Large intestine (tissue), 3 donors: ENCODE data around the gene ARHGEF4. TPM values are rescaled to one million over a fixed set of nuclear protein-coding genes. Genes with fewer than 3 reads are reported as not detected.

Experiments
- DNase-seq, 2 donors: peaks; one replicate each; pipeline versions ENCODE4 v3.0.0 to v3.0.0-alpha.2; 2013
- H3K27ac ChIP-seq: one replicate; pipeline ENCODE4 v1.5.1; 2013; ENCODE audit warnings: low read length
- H3K27me3 ChIP-seq: 2 replicates; pipeline ENCODE4 v1.6.1; 2013; ENCODE audit warnings: low read length; ENCODE audit not compliant: control insufficient read depth, insufficient read depth
- H3K36me3 ChIP-seq: 2 replicates; pipeline ENCODE4 v1.6.1; 2013; ENCODE audit warnings: low read length; ENCODE audit not compliant: control insufficient read depth, insufficient read depth
- H3K4me1 ChIP-seq: one replicate; pipeline ENCODE4 v1.6.1; 2013; ENCODE audit warnings: low read length; ENCODE audit not compliant: control insufficient read depth, insufficient read depth
- H3K4me3 ChIP-seq: one replicate; pipeline ENCODE4 v1.5.1; 2013; ENCODE audit warnings: low read length
- H3K9me3 ChIP-seq: one replicate; pipeline ENCODE4 v1.6.1; 2013; ENCODE audit warnings: mild to moderate bottlenecking, low read depth, low read length, moderate library complexity; ENCODE audit not compliant: control insufficient read depth
- WGBS: methylation state at CpG from one replicate; pipeline ENCODE4 v1.1.5; 2013; ENCODE audit warnings: low lambda C conversion rate; ENCODE audit not compliant: insufficient coverage; 5-methylcytosine and 5-hydroxymethylcytosine counted together
- polyA plus RNA-seq: library from polyadenylated mRNA; unstranded; fragments of 120-200 nt; gene quantifications from one replicate; pipeline ENCODE4 v1.2.1, GENCODE V29; 2013

The ARHGEF4 gene
- polyA plus RNA-seq, 1 donor, result 5.4 TPM

- no peak overlapping the region for H3K27ac ChIP-seq
- H3K36me3 ChIP-seq, result no peaks in the 10 kb centered on the region
- H3K4me1 ChIP-seq, result no peaks in the 10 kb centered on the region
- no peak overlapping the region for H3K4me3 ChIP-seq
- DNase-seq, result no peak
- WGBS, result no CpG with 5 or more reads among the region's 18 CpGs
- peaks cover 64% of the 10 kb centered on the region for H3K27me3 ChIP-seq
- H3K9me3 ChIP-seq, result peaks cover 5% of the 10 kb centered on the region
These were observed 1.6 kb upstream of the ARHGEF4 start for GRCh38 chr2:130834931-130835765.

DNA sequence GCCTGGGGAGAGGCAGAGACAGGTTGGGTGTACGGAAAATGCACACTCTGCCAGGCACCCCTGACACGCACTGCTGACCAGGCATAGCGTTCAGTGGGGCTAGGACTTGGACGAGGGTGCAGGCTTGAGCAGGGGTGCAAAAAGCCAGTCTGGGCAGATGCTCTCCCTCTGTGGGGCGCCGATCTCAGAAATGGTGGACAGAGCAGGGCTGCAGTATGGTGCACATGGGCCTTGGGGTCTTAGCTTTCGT is 1.0 kb upstream of the ARHGEF4 start:
- Histone ChIP-seq H3K27ac (no peak overlapping the region), H3K4me3 (no peak overlapping the region)

GRCh38 chr2:130837175-130837810 is 579 bp downstream of the ARHGEF4 start:
- Histone ChIP-seq H3K27ac (no peak overlapping the region), H3K4me3 (no peak overlapping the region)

More for the DNA sequence above, 1.0 kb upstream of the ARHGEF4 start:
- WGBS, result no CpG with 5 or more reads among the region's 7 CpGs
- peaks cover 69% of the 10 kb centered on the region for H3K27me3 ChIP-seq
- H3K9me3 ChIP-seq, result peaks cover 5% of the 10 kb centered on the region
- no peak for DNase-seq
- H3K4me1 ChIP-seq, result no peaks in the 10 kb centered on the region
- H3K36me3 ChIP-seq, result no peaks in the 10 kb centered on the region

GRCh38 chr2:130837811-130838565 is 1.3 kb downstream of the ARHGEF4 start:
- WGBS, result no CpG with 5 or more reads among the region's 28 CpGs

More at GRCh38 chr2:130837175-130837810, 579 bp downstream of the ARHGEF4 start:
- peaks cover 5% of the 10 kb centered on the region for H3K9me3 ChIP-seq
- no CpG with 5 or more reads among the region's 53 CpGs for WGBS
- no peaks in the 10 kb centered on the region for H3K4me1 ChIP-seq
- no peak for DNase-seq
- no peaks in the 10 kb centered on the region for H3K36me3 ChIP-seq
- peaks cover 68% of the 10 kb centered on the region for H3K27me3 ChIP-seq

GRCh38 chr2:130839011-130839780 is 2.5 kb downstream of the ARHGEF4 start:
- Histone ChIP-seq H3K4me1 (no peaks in the 10 kb centered on the region), H3K4me3 (no peak overlapping the region), H3K9me3 (peaks cover 5% of the 10 kb centered on the region), H3K36me3 (no peaks in the 10 kb centered on the region), H3K27ac (no peak overlapping the region), H3K27me3 (peaks cover 69% of the 10 kb centered on the region)
- no peak for DNase-seq
- no CpG with 5 or more reads among the region's 16 CpGs for WGBS

More at GRCh38 chr2:130837811-130838565, 1.3 kb downstream of the ARHGEF4 start:
- Histone ChIP-seq H3K4me3 (no peak overlapping the region), H3K36me3 (no peaks in the 10 kb centered on the region), H3K4me1 (no peaks in the 10 kb centered on the region), H3K27me3 (peaks cover 69% of the 10 kb centered on the region), H3K9me3 (peaks cover 5% of the 10 kb centered on the region), H3K27ac (no peak overlapping the region)
- DNase-seq, result no peak

GRCh38 chr2:130840506-130840905 is 3.8 kb downstream of the ARHGEF4 start:
- no CpG with 5 or more reads among the region's 8 CpGs for WGBS
- Histone ChIP-seq H3K27ac (no peak overlapping the region), H3K4me3 (no peak overlapping the region), H3K36me3 (no peaks in the 10 kb centered on the region), H3K9me3 (peaks cover 5% of the 10 kb centered on the region), H3K4me1 (no peaks in the 10 kb centered on the region), H3K27me3 (peaks cover 57% of the 10 kb centered on the region)
- DNase-seq, result no peak

DNA sequence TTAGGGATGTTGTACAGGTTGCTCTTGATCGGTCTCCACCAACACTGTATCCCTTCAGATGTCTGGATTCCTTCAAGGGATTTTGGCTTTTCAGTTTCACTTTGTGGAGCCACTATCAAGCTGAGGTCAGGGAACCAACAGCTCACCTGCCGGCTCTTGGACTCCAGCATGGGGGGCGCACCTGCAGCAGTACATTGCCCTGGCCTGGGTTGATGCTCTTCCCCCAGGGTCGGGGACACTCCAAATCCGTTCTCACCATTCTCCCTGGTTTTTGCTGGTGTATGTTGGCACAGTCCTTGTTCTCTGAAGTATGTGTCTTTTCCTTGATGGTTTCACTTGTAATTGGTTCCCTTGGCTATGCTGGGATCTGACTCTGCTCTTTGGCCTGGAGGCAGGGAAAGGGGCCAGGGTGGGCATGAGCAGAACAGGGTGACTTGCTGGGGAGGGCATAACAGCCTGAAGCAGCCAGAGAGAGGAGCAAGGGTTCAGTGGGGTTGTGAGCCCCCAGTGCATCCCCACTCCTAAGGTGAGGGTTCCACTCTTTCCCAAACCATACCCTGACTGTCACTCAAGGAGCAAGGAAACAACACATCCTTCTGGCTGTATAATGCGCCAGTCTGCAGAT is 5.1 kb downstream of the ARHGEF4 start:
- no peak for DNase-seq
- Histone ChIP-seq H3K4me3 (no peak overlapping the region), H3K4me1 (no peaks in the 10 kb centered on the region), H3K27ac (no peak overlapping the region), H3K9me3 (peaks cover 5% of the 10 kb centered on the region), H3K36me3 (no peaks in the 10 kb centered on the region), H3K27me3 (peaks cover 45% of the 10 kb centered on the region)
- WGBS, result no CpG with 5 or more reads among the region's 6 CpGs

GRCh38 chr2:130842770-130843169 is 6.1 kb downstream of the ARHGEF4 start:
- no CpG with 5 or more reads among the region's 8 CpGs for WGBS
- Histone ChIP-seq H3K4me3 (no peak overlapping the region), H3K9me3 (no peaks in the 10 kb centered on the region), H3K27me3 (peaks cover 35% of the 10 kb centered on the region), H3K36me3 (no peaks in the 10 kb centered on the region), H3K4me1 (no peaks in the 10 kb centered on the region), H3K27ac (no peak overlapping the region)
- DNase-seq, result no peak

DNA sequence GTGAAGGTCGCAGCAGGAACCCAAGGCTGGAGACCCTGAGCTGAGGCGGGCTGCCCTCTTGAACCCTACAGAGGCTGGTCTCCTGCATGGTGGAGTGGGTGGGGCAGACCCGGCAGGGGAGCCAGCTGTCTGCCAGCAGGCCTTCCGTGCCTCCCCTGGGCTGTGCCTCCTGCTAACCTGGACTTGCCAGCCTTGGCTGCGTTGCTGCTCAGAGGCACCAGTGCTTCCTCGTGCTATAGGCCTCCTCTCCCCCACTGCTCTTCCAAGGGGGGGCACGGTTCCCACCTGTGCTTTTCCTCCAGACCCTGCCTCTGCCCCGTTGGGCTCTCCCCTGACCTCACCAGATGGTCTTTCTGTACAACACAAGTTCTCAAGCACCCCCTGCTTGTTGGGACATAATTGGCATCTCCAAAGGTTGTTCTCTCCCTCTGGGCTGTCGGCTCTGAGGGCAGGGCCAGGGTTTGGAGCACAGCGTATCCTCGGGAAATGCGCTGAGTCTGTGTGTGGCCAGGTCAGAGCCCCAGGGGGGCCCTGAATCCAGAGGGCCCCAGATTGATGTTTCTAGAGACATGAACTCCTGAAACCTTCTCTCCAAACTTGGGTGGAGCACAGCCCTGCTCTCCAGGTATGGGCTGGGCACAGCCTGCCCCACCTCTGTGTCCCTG is 6.7 kb downstream of the ARHGEF4 start:
- DNase-seq, result no peak
- Histone ChIP-seq H3K9me3 (no peaks in the 10 kb centered on the region), H3K36me3 (no peaks in the 10 kb centered on the region), H3K4me1 (no peaks in the 10 kb centered on the region), H3K4me3 (no peak overlapping the region), H3K27me3 (peaks cover 29% of the 10 kb centered on the region), H3K27ac (no peak overlapping the region)
- WGBS, result no CpG with 5 or more reads among the region's 12 CpGs
